ENCODE data around the gene MAP3K4.

Gene MAP3K4

GRCh38 chr6:161008245-161008644 lies 16.7 kb downstream of the MAP3K4 start:
- DNase-seq (ENCODE audit: low read depth in 2 of 2), result no peak

GRCh38 chr6:161009991-161010390 lies 18.4 kb downstream of the MAP3K4 start:
- no peak for DNase-seq (ENCODE audit: low read depth in 2 of 2)

GRCh38 chr6:161010418-161010817 lies 18.8 kb downstream of the MAP3K4 start:
- no peak for DNase-seq (ENCODE audit: low read depth in 2 of 2)

- DNase-seq (ENCODE audit: low read depth in 2 of 2), result no peak
Measured at GRCh38 chr6:161011492-161012480, 20.2 kb downstream of the MAP3K4 start.

GRCh38 chr6:161013695-161014094 lies 22.1 kb downstream of the MAP3K4 start:
- no peak for DNase-seq (ENCODE audit: low read depth in 2 of 2)

GRCh38 chr6:161017766-161018564 lies 26.4 kb downstream of the MAP3K4 start:
- no peak for DNase-seq (ENCODE audit: low read depth in 2 of 2)

- DNase-seq (ENCODE audit: low read depth in 2 of 2), result no peak
Measured at GRCh38 chr6:161019324-161019839, 27.8 kb downstream of the MAP3K4 start.

- no peak for DNase-seq (ENCODE audit: low read depth in 2 of 2)
Measured at GRCh38 chr6:161021543-161021942, 30.0 kb downstream of the MAP3K4 start.

GRCh38 chr6:161021998-161022743 lies 30.6 kb downstream of the MAP3K4 start:
- no peak for DNase-seq (ENCODE audit: low read depth in 2 of 2)

- no peak for DNase-seq (ENCODE audit: low read depth in 2 of 2)
Measured at GRCh38 chr6:161023316-161023715, 31.7 kb downstream of the MAP3K4 start.

- DNase-seq (ENCODE audit: low read depth in 2 of 2), result no peak
Measured at GRCh38 chr6:161024364-161024920, 32.9 kb downstream of the MAP3K4 start.

GRCh38 chr6:161027385-161027784 lies 35.8 kb downstream of the MAP3K4 start:
- no peak for DNase-seq (ENCODE audit: low read depth in 2 of 2)

GRCh38 chr6:161029195-161029809 lies 37.7 kb downstream of the MAP3K4 start:
- DNase-seq (ENCODE audit: low read depth in 2 of 2), result no peak

GRCh38 chr6:161031721-161032495 lies 40.3 kb downstream of the MAP3K4 start:
- no peak for DNase-seq (ENCODE audit: low read depth in 2 of 2)

GRCh38 chr6:161033667-161034066 lies 42.1 kb downstream of the MAP3K4 start:
- DNase-seq (ENCODE audit: low read depth in 2 of 2), result no peak

GRCh38 chr6:161035182-161035980 lies 43.8 kb downstream of the MAP3K4 start:
- DNase-seq (ENCODE audit: low read depth in 2 of 2), result no peak

GRCh38 chr6:161035981-161036263 lies 44.4 kb downstream of the MAP3K4 start:
- DNase-seq (ENCODE audit: low read depth in 2 of 2), result no peak

- DNase-seq (ENCODE audit: low read depth in 2 of 2), result no peak
Measured at GRCh38 chr6:161037873-161038228, 46.3 kb downstream of the MAP3K4 start.

GRCh38 chr6:161038229-161039031 lies 46.9 kb downstream of the MAP3K4 start:
- DNase-seq (ENCODE audit: low read depth in 2 of 2), result no peak

Data from stimulated activated CD8-positive, alpha-beta memory T cell treated with anti-CD3 and anti-CD28 coated beads, Interleukin-15, amount 100 ng/mL, for 4 hours (primary cell).